Gastroesophageal sphincter (tissue), 4 donors: Measurements from ENCODE around the gene LMO7. TPM values are rescaled to one million over a fixed set of nuclear protein-coding genes. Genes with fewer than 3 reads are reported as not detected.
"Not testable (repeated sequence)": the region's sequence is repeated elsewhere in the genome, so short reads cannot be mapped to it uniquely, and the experiment has no call there.

Experiments
- ATAC-seq: fragments of 150-250 bp; one replicate; pipeline ENCODE4 v1.9.1; 2016; ENCODE audit warnings: mild to moderate bottlenecking, moderate library complexity
- H3K27ac ChIP-seq, 4 donors: fragments of 200-600 bp; sonication (generic) in 3 of 4; 1 replicate in 3 of 4; 2 replicates in 1 of 4; pipeline ENCODE4 v1.5.1; 2016 to 2019
- H3K27me3 ChIP-seq: fragments of 200-600 bp; sonication (generic); one replicate; pipeline ENCODE4 v1.5.1; 2019
- H3K36me3 ChIP-seq, 2 donors: fragments of 200-600 bp; sonication (generic); one replicate each; pipeline ENCODE4 v1.5.1; 2019; ENCODE audit warnings: control low read depth in 1 of 2
- H3K4me1 ChIP-seq, 3 donors: fragments of 200-600 bp; sonication (generic); 1 replicate in 2 of 3; 2 replicates in 1 of 3; pipeline ENCODE4 v1.5.1; 2016 to 2019; ENCODE audit warnings: control low read depth in 2 of 3
- H3K4me3 ChIP-seq, 2 donors: fragments of 200-600 bp; sonication (generic); one replicate each; pipeline ENCODE4 v1.5.1; 2019; ENCODE audit warnings: mild to moderate bottlenecking in 1 of 2, moderate library complexity in 1 of 2
- H3K9me3 ChIP-seq, 3 donors: fragments of 200-600 bp; sonication (generic); one replicate each; pipeline ENCODE4 v1.5.1; 2017 to 2019; ENCODE audit warnings: control low read depth in 2 of 3
- EP300 ChIP-seq: sonication (generic); formaldehyde crosslinking; IDR thresholded peaks from one replicate; pipeline ENCODE4 v1.6.1; 2017; ENCODE audit warnings: antibody characterized with exemption, mild to moderate bottlenecking
- POLR2A ChIP-seq, 2 donors: fragments of 450-650 bp; IDR thresholded peaks; one replicate each; pipeline ENCODE4 v1.6.1; 2017; ENCODE audit warnings: antibody characterized with exemption in 2 of 2, mild to moderate bottlenecking in 2 of 2, moderate library complexity in 1 of 2
- POLR2AphosphoS5 ChIP-seq: sonication (generic); formaldehyde crosslinking; IDR thresholded peaks from one replicate; pipeline ENCODE4 v1.6.1; 2017; ENCODE audit warnings: antibody characterized with exemption
- WGBS, 2 donors: methylation state at CpG; one replicate each; pipeline ENCODE4 v1.1.5; 2018; ENCODE audit warnings: low coverage in 1 of 2; 5-methylcytosine and 5-hydroxymethylcytosine counted together
- total RNA-seq, 4 donors: library from RNA; depleted of rRNA; stranded (reverse); fragments of >200 nt; gene quantifications; one replicate each; pipeline ENCODE4 v1.1.0, GENCODE V29; 2016
- TF ChIP-seq, protein P1 (sequence below), 4 experiments: fragments of 200-600 bp in 2 of 4; fragments of 450-650 bp in 2 of 4; sonication (generic) in 1 of 4; IDR thresholded peaks; one replicate each; pipeline ENCODE4 v1.5.1; 2017 to 2019; ENCODE audit warnings: antibody characterized with exemption in 4 of 4, mild to moderate bottlenecking in 2 of 4, moderate library complexity in 2 of 4

The LMO7 gene
- total RNA-seq, 4 donors from 2014 or later, result 15.1 to 45.0 (median 26.8) TPM

DNA sequence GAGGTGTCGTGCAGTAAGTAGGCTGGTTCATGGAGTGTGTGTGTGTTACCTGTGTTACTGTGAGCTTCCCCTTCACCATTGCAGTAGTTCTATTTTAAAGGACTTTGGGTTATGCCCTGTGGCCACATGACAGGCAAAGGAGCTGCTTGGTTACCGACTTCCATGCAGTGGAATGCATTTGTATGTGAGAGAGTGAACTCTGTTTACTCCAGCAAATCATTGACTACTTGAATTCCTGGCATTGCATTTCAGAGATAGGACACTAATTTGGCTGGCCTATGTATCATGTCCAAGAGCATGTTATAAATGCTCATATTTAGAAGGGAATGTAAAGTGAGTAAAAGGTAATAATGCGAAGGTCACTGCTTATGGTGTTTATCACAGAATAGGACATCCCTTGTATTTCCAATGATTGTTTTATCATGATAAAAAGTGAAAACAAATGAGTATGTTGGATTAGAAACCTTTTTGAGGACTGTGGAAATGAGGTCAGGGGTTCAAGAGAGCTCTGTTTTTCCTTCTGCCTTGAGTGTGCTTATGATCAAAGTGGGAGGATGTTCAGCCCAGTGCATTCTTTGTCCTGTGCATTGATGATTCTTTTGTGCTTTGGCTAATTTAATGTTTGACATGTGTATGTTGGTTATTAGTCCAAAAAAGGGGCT lies 156.5 kb downstream of the LMO7 start:
- Histone ChIP-seq H3K27me3 (no peaks in the 10 kb centered on the region), H3K27ac (no peak overlapping the region), H3K4me3 (no peak overlapping the region), H3K4me1 (peaks cover 0 to 35% (median 3%) of the 10 kb centered on the region in 3 donors), H3K9me3 (no peaks in the 10 kb centered on the region), H3K36me3 (peaks cover 0 to 11% of the 10 kb centered on the region in 2 donors)
- 67 to 68% methylated on average over 3 of the region's 3 CpGs for WGBS, 2 donors
- TF ChIP-seq, protein P1, sequence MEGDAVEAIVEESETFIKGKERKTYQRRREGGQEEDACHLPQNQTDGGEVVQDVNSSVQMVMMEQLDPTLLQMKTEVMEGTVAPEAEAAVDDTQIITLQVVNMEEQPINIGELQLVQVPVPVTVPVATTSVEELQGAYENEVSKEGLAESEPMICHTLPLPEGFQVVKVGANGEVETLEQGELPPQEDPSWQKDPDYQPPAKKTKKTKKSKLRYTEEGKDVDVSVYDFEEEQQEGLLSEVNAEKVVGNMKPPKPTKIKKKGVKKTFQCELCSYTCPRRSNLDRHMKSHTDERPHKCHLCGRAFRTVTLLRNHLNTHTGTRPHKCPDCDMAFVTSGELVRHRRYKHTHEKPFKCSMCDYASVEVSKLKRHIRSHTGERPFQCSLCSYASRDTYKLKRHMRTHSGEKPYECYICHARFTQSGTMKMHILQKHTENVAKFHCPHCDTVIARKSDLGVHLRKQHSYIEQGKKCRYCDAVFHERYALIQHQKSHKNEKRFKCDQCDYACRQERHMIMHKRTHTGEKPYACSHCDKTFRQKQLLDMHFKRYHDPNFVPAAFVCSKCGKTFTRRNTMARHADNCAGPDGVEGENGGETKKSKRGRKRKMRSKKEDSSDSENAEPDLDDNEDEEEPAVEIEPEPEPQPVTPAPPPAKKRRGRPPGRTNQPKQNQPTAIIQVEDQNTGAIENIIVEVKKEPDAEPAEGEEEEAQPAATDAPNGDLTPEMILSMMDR (IDR thresholded peaks at IDR 0.05), result no peak
- TF ChIP-seq POLR2A (IDR thresholded peaks at IDR 0.05) (no peak), POLR2AphosphoS5 (no peak), EP300 (no peak)
- no peak for ATAC-seq

DNA sequence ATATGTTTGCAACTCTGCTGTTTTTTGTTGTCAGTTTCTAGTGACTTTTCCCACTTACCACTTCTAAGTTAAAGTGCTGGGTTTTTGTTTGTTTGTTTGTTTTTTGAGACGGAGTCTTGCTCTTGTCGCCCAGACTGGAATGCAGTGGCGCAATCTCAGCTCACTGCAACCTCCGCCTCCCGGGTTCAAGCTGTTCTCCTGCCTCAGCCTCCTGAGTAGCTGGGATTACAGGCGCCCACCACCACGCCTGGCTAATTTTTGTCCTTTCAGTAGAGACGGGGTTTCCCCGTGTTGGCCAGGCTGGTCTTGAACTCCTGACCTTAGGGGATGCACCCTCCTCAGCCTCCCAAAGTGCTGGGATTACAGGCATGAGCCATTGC lies 157.0 kb downstream of the LMO7 start:
- H3K27me3 ChIP-seq, H3K4me3 ChIP-seq, H3K9me3 ChIP-seq, H3K27ac ChIP-seq, ATAC-seq: not testable (repeated sequence)
- Histone ChIP-seq H3K36me3 (peaks cover 0 to 16% of the 10 kb centered on the region in 2 donors), H3K4me1 (peaks cover 0 to 30% (median 3%) of the 10 kb centered on the region in 3 donors)
- 89 to 95% methylated on average over 4 to 8 of the region's 9 CpGs for WGBS, 2 donors

DNA sequence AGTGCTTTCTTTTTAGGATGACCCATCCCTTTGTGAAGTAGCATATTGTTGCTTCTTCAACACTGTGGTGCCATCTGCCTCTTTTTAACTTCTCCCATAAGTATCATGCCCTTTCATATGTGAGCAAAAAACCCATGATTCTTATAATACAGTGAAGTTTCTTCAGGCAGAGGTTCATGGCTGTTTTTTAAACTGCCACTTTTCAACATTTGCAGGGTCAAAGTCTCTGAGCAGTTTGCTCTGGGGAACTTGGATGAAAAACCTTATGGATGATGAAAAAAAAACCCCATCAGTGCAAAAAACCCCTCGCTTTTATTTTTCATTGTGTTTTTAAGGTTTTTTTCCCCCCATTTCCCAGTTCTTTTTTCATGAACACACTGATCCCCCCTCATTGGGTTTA lies 158.5 kb downstream of the LMO7 start:
- WGBS, 2 donors, result 100% methylated on average over 1 of the region's 1 CpG
- H3K27me3 ChIP-seq, result no peaks in the 10 kb centered on the region
- H3K4me3 ChIP-seq, result no peak overlapping the region
- peaks cover 0 to 20% of the 10 kb centered on the region in 2 donors for H3K36me3 ChIP-seq
- no peak overlapping the region for H3K27ac ChIP-seq
- H3K4me1 ChIP-seq, result peaks cover 0 to 15% (median 0%) of the 10 kb centered on the region in 3 donors
- no peak for TF ChIP-seq EP300
- no peak for TF ChIP-seq POLR2AphosphoS5
- TF ChIP-seq, protein P1 (IDR thresholded peaks at IDR 0.05), result no peak
- no peak for TF ChIP-seq POLR2A (IDR thresholded peaks at IDR 0.05)
- no peak for ATAC-seq
- no peaks in the 10 kb centered on the region for H3K9me3 ChIP-seq

DNA sequence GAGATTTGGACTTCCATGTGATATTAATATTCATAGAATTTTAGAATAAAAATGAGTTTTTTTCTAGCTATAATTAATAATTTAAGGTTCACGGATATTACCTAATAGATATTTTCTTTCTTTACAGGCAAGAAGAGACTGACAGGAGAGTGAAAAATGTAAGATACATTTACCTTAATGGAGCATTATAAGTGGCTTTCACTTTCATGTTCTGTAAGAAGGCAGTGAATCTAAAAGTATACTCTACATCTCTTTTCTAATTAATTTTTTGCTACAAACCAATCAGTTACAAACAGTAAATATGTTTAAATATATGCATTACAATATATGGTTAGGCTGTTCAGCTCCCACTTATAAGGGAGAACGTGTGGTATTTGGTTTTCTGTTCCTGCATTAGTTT lies 159.1 kb downstream of the LMO7 start:
- Histone ChIP-seq H3K36me3 (peaks cover 0 to 20% of the 10 kb centered on the region in 2 donors), H3K9me3 (no peaks in the 10 kb centered on the region), H3K4me3 (no peak overlapping the region), H3K27ac (no peak overlapping the region), H3K4me1 (peaks cover 0 to 9% (median 0%) of the 10 kb centered on the region in 3 donors), H3K27me3 (no peaks in the 10 kb centered on the region)
- no peak for ATAC-seq
- WGBS, 2 donors, result 91 to 94% methylated on average over 2 of the region's 2 CpGs
- TF ChIP-seq POLR2AphosphoS5 (no peak), EP300 (no peak), POLR2A (IDR thresholded peaks at IDR 0.05) (no peak)
- TF ChIP-seq, protein P1 (IDR thresholded peaks at IDR 0.05), result no peak

DNA sequence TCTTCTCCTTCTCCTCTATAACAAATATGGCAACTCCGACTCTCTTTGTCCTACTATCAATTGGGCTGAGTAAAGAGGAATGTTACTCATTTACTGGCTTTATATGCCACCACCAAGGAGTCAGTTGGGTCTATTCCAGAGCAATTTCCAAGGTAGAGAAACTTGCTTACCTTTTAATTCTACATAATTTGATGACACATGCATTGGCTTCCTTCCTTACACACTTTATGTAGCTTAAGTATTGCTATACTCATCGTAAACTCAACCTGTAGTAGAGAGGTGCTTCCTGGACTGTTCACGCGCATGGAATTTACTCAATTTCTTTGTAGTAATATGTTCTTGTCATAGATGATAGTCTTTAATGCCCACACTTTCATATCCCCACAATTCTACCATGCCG lies 160.7 kb downstream of the LMO7 start:
- Histone ChIP-seq H3K4me3 (no peak overlapping the region), H3K4me1 (peaks cover 0 to 9% (median 0%) of the 10 kb centered on the region in 3 donors), H3K36me3 (peaks cover 0 to 20% of the 10 kb centered on the region in 2 donors), H3K27me3 (no peaks in the 10 kb centered on the region), H3K27ac (no peak overlapping the region), H3K9me3 (no peaks in the 10 kb centered on the region)
- WGBS, 2 donors, result 95 to 96% methylated on average over 4 to 5 of the region's 5 CpGs
- TF ChIP-seq, protein P1 (IDR thresholded peaks at IDR 0.05), result no peak
- TF ChIP-seq EP300 (no peak), POLR2AphosphoS5 (no peak), POLR2A (IDR thresholded peaks at IDR 0.05) (no peak)
- no peak for ATAC-seq
